ENCODE data around the gene PPP1R14B.

DNA sequence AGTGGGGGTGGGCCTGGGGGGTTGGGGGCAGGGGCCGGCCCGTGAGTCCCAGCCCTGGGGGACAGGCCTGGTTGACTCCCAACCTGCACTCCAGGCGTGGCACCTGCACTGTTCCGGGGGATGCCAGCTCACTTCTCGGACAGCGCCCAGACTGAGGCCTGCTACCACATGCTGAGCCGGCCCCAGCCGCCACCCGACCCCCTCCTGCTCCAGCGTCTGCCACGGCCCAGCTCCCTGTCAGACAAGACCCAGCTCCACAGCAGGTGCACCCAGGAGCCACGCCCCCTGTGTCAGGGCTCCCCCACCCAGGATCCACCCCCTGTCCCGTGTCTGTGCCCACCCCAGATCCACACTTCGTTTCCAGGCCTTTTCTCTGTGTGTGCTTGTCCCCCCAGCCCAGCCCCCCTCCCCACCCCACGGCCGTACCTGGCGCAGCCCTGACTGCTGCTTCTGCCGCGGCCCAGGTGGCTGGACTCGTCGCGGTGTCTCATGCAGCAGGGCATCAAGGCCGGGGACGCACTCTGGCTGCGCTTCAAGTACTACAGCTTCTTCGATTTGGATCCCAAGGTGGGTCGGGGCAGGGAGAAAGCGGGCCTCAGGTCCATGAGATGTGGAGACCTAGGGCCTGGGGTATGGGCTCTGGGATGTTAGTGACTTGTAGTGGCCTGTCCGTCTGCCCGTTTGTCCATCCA is 35.4 kb downstream of the PPP1R14B start:
- TF ChIP-seq, protein P1, sequence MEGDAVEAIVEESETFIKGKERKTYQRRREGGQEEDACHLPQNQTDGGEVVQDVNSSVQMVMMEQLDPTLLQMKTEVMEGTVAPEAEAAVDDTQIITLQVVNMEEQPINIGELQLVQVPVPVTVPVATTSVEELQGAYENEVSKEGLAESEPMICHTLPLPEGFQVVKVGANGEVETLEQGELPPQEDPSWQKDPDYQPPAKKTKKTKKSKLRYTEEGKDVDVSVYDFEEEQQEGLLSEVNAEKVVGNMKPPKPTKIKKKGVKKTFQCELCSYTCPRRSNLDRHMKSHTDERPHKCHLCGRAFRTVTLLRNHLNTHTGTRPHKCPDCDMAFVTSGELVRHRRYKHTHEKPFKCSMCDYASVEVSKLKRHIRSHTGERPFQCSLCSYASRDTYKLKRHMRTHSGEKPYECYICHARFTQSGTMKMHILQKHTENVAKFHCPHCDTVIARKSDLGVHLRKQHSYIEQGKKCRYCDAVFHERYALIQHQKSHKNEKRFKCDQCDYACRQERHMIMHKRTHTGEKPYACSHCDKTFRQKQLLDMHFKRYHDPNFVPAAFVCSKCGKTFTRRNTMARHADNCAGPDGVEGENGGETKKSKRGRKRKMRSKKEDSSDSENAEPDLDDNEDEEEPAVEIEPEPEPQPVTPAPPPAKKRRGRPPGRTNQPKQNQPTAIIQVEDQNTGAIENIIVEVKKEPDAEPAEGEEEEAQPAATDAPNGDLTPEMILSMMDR (IDR thresholded peaks at IDR 0.05; ENCODE audit: low read depth, low read length): no peak
- TF ChIP-seq POLR2A (IDR thresholded peaks at IDR 0.05; ENCODE audit: extremely low read depth, insufficient read length): no peak

Data from NB4 (cell line).